NCI-H2107 (cell line): ENCODE measurements around the gene CHN1.

Experiments
- DNase-seq: peaks from one replicate; lab custom pipeline; 2025; lab: John Stamatoyannopoulos, UW

The CHN1 gene

GRCh38 chr2:174787487-174788205 is 217.5 kb downstream of the CHN1 start:
- DNase-seq = no peak

DNA sequence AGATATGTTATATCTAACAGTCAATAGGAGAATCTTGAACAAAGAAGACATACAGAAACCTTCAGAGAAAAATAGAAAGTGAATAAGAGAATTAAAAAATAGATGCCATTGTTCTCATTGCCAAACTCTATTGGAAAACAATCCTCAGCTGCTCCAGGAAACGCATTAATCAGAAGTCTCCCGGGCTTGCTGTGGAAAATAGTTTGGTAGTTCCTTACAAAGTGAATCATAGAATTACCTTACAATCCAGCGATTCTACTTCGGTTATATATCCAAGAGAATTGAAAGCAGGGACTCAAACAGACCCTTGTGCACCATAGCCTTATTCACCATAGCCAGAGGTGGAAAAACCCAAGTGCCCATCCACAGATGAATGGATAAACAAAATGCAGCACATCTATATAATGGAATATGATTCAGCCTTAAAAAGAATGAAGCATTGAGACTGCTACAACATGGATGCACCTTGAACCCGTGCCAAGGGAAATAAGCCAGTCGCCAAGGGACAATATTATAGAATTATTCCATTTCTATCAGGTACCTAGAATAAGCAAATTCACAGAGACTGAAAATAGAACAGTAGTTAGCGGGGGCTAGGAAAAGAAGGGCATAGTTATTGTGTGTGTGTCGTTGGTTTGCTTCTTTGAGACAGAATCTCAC is 219.0 kb downstream of the CHN1 start:
- DNase-seq = no peak

GRCh38 chr2:174785481-174785880 is 219.7 kb downstream of the CHN1 start:
- no peak for DNase-seq

DNA sequence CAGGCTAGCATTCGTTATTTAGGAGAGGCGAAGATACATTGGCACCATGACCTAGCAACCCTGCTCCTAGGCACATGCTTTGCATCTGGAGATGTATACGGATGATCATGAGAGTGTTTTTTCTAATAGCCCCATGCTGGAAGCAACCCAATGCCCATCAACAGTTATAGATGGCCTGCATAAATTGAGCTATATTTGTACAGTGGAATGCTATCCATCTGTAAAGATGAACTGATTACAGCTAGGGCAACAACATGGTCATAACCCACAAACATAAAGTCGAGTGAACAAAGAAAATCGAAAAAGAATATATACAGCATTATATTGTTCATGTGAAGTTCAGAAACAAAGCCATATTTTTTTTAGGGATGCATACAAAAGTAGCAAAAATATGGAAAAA is 220.3 kb downstream of the CHN1 start:
- no peak for DNase-seq

- no peak for DNase-seq
These were observed 220.9 kb downstream of the CHN1 start for GRCh38 chr2:174784316-174784715.

DNA sequence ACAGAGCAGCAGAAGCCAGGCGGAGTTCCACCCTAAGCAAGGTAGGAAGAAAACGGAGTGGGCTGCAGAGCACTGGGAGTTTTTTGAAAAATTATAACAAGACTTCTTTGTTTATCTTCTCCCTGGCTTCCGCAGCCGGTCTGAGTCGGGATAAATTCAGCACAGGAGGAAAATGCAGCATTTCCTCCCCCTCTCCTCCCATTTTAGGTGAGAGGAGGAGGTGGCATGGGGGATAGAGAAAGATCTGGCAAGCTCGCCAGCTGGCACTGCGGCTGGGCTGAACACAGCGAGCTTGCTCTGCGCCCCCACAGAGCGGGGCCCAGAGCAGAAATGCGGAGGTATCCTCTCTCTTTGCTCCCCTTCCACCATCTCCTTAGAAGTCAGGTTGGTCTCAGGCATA is 223.2 kb downstream of the CHN1 start:
- no peak for DNase-seq

DNA sequence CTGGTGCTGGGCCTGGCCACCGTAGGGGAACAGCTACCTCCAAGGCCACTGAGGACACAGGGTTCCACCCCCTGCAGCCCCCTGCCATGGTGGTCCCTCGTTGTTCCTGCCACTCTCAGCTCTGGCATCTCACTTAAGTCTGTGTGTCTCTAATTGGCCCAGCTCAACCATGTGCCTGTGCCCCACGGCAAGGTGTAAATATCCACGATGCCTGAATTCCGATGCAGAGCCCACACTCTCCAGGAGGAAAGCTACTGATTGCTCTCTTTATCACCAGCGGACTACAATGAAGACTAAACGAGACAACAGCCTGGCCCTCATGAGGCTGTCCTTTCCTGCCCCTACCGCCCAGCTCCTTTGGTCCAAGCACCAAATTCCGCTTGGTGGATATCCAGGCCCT is 223.9 kb downstream of the CHN1 start:
- DNase-seq = no peak

- no peak for DNase-seq
These were observed 224.3 kb downstream of the CHN1 start for GRCh38 chr2:174780856-174781255.

DNA sequence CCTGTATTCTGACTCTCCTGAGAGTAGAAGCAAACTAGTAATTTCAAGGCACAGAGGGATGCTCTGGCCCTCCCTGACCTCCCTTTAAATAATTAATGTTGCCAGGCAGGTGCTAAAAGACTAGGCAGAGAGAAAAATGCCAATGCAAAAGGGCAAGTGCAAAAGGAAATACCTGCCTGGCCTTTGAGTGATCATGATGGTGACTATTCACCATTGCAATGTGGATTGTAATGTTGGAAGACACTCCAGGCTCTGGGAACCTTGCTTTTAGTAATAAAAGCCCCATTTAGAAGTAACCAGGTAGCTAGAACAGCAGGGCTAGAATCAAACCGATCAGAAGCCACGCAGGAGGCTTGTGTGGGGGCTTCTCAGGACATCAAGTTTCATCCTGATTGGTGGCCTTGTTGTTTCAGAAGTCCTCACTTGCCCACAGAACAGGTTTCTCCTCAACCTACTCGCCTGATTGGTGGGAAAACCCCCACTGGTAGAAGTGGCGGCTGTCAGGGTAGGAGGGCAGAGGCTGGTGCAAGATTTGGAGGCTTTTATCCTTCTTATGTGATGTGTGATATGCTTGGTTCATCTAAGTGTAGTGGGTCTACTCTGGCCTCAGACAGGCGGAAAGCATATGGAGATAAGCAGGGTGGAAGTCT is 224.9 kb downstream of the CHN1 start:
- no peak for DNase-seq

DNA sequence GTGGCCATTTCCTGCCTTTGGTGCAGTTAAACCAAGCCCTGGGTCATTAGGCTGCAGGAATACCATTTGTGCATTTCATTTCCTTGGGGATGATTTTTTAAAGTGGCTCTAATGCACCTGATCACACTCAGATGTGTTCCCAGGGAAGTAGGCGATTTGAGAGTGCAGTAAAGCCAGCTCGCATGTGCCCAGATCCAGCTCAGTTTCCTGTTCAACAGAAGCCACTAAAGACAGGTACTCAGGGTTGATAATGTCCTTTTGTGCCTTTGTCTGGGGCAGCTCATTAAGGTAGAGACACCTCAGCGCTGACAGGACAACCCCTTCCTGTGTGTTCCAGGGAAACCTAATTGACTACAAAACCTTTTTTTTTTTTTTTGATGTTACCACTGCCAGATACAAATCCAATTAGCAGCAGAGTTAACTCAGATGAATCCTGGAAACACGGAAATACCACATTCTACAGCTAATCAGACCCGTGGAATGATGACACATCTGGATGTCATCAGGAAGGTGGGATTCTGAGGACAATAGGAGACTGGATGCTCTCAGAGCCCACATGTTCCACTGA is 225.7 kb downstream of the CHN1 start:
- DNase-seq = peak; percentile 34

DNA sequence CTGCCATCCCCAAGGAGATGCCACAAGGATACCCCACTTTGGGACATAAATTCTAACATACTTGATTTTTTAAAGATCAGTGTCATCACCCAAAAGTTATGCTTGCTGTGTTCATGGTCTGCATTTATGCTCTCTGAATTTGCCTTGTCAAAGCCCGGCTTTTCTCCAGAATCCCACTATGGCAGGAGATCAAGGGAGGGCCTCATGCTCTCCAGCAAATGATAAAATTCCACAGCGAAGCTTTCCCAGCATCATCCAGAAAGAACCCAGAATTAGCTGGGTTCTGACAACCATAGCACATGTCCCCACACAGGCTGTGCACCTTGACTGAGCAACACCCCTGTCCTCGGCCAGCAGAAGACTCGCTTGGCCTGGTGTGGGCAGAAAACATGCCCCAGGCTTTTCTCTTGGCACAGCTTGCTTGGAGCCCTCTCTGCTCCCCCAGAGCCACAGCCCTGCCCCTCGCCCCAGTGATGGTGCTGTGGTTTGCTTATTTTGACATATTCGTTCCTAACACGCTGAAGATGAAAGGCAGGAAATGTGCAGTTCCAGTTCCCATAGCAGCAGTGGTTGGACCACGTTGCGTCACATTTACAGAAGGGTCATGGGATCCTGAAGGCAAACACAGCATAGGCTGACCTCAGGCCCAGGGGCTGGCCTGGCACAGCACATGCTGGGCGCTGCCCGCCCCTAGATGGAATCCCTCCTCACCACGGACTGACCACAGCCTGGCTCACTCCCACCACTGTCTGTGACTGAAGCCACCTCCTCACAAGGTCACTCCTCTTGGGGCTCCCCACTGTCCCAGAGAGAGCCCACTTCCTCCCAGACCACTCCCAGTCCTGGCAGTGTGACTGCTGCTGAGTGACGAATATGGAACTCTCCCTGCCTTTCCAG is 226.8 kb downstream of the CHN1 start:
- no peak for DNase-seq

GRCh38 chr2:174777347-174778084 is 227.7 kb downstream of the CHN1 start:
- no peak for DNase-seq

DNA sequence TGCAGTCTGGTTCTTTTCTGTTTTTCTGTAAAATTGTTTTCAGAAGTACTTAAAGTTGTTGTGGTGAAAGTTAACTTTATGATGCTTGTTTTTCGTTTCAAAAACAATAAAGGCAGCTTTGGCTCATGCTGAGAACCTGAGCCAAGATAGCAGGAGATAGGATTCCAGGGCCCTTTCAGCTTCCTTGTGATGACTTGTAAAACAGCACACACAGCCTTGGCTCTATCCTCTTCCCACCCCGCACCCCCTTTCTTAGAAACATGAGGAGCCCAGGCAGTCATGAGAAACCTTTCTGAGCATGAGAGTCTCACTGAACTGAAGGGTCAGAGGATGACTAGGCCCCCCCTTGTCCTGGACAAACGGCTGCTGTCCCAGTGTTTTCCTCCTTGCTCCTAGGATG is 228.5 kb downstream of the CHN1 start:
- no peak for DNase-seq

- no peak for DNase-seq
These were observed 229.0 kb downstream of the CHN1 start for GRCh38 chr2:174776223-174776622.

- no peak for DNase-seq
These were observed 229.6 kb downstream of the CHN1 start for GRCh38 chr2:174775571-174775980.

- DNase-seq = no peak
These were observed 230.3 kb downstream of the CHN1 start for GRCh38 chr2:174774886-174775285.

DNA sequence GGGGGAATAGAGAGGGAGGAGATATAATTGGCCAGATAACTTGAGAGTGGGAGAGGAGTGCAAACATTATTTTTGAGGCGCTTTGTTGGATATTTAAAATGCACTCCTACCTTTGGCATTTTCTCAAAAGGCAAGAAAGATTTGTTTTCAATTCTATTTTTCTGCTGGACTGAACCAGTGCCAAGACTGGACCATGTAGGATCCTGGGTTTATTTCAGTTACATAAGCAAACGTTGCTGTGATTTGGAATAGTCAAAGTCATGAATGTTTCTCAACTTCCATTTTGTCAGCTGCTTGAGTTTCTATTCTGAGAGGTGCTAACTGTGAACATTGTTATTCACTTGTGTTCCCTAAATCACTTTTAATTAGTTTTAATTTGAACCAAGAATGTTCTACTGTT is 232.0 kb downstream of the CHN1 start:
- no peak for DNase-seq

- DNase-seq = no peak
These were observed 232.7 kb downstream of the CHN1 start for GRCh38 chr2:174772472-174772801.

- peak; percentile 35 for DNase-seq
These were observed 233.3 kb downstream of the CHN1 start for GRCh38 chr2:174771631-174772471.

DNA sequence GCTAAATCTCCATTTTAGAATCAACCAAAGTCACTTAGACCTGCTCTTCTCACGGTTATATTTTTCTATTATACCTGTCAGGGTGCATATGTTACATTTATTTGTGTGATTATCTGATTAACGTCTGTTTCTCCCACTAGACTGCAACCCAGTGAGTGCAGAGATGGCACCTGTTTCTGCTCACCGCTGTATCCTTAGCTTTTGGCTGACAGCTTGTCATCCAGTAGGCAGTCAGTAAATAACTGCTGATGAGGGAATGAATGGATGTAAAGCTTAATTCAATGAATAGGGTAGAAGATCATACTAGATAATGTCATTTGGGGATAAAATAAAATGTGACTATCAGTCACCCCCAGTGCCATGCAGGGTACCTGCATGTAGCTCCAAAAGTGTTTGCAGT is 234.0 kb downstream of the CHN1 start:
- DNase-seq = no peak
